Ovary (tissue), 3 donors: ENCODE data around the gene KCNK6.

Experiments used
- EP300 ChIP-seq: sonication (generic); formaldehyde crosslinking; IDR thresholded peaks from one replicate; pipeline ENCODE4 v1.6.1; 2017; ENCODE audit warnings: antibody characterized with exemption
- POLR2A ChIP-seq: fragments of 450-650 bp; IDR thresholded peaks from one replicate; pipeline ENCODE4 v1.6.1; 2017; ENCODE audit warnings: antibody characterized with exemption, mild to moderate bottlenecking, moderate library complexity
- TF ChIP-seq, protein P1 (sequence below), 3 donors: fragments of 450-650 bp in 2 of 3; fragments of 200-600 bp in 1 of 3; IDR thresholded peaks; one replicate each; pipeline versions ENCODE4 v1.5.1 to v1.8.0; 2016 to 2022; ENCODE audit warnings: antibody characterized with exemption in 3 of 3, mild to moderate bottlenecking in 1 of 3
- donor health status: DM: no; HTN: no; CAD: no.

DNA sequence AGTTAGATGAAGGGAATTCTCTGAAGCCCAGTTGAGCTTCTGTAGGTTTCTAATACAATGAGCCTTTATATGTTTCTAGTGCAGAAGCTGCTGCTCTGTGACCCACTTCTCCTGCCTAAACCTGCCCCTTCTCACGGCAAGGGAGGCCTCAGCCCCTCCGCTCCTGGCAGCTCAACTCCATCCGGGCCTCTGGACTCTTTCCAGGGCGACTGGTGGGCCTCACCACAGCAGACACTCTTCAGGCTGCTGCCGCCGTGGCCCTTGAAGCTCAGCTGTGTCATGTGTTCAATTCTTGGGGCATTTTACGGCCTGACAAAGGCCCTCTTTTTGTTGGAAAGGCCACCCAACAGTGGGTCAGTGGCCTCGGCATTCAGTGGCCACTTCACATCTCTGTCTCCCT, 25.6 kb upstream of the KCNK6 start:
- TF ChIP-seq, protein P1, sequence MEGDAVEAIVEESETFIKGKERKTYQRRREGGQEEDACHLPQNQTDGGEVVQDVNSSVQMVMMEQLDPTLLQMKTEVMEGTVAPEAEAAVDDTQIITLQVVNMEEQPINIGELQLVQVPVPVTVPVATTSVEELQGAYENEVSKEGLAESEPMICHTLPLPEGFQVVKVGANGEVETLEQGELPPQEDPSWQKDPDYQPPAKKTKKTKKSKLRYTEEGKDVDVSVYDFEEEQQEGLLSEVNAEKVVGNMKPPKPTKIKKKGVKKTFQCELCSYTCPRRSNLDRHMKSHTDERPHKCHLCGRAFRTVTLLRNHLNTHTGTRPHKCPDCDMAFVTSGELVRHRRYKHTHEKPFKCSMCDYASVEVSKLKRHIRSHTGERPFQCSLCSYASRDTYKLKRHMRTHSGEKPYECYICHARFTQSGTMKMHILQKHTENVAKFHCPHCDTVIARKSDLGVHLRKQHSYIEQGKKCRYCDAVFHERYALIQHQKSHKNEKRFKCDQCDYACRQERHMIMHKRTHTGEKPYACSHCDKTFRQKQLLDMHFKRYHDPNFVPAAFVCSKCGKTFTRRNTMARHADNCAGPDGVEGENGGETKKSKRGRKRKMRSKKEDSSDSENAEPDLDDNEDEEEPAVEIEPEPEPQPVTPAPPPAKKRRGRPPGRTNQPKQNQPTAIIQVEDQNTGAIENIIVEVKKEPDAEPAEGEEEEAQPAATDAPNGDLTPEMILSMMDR (IDR thresholded peaks at IDR 0.05), result no peak
- no peak for TF ChIP-seq POLR2A
- TF ChIP-seq EP300, result no peak
